M059J (cell line): ENCODE measurements around the gene FAM50A. TPM values are rescaled to one million over a fixed set of nuclear protein-coding genes. Genes with fewer than 3 reads are reported as not detected.
A peak's percentile ranks its signal among the peaks of the same experiment; 100 is the strongest.
"Not testable (repeated sequence)": the region's sequence is repeated elsewhere in the genome, so short reads cannot be mapped to it uniquely, and the experiment has no call there.

ENCODE experiments used
- DNase-seq: peaks from one replicate; pipeline ENCODE4 v3.0.0-alpha.2; 2012; ENCODE audit warnings: low read depth
- total RNA-seq: library from RNA; depleted of rRNA; stranded (reverse); fragments of >200 nt; shearing (Covaris generic); gene quantifications from 2 replicates; pipeline ENCODE4 v1.2.3, GENCODE V29; 2014; rRNA removed

FAM50A gene, protein sequence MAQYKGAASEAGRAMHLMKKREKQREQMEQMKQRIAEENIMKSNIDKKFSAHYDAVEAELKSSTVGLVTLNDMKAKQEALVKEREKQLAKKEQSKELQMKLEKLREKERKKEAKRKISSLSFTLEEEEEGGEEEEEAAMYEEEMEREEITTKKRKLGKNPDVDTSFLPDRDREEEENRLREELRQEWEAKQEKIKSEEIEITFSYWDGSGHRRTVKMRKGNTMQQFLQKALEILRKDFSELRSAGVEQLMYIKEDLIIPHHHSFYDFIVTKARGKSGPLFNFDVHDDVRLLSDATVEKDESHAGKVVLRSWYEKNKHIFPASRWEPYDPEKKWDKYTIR
- 99.6 and 139 TPM in 2 replicates for total RNA-seq

DNA sequence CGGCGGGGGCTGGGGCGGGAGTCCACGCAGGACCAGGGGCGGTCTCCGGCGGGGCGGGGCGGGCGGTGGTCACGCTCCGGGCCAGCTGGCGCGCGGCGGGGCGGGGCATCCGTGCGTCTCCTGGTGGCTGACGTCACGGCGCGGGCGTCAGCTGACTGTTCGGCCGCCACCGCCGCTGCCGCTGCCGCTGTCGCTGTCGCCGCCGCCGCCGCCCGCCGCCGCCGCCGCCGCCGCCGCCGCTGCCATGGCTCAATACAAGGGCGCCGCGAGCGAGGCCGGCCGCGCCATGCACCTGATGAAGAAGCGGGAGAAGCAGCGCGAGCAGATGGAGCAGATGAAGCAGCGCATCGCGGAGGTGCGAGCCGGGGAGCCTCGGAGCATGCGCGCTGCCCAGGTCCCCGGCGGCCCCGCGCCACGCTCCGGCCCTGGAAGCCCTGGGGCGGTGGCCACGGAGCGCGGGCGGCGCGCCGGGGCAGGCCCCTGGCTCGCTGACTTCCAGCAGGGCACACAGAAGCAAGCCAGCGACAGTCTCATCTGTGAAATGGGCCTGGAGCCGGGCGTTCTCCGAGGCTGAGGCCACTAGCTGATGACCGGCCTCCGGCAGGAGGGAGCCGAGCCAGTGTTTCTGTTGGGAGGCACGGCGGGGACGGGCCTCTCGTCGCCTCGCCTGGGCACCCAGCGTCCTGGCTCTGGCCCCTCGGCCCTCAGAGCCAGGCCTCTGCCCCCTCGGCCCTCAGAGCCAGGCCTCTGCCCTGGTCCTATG lies at the start of gene FAM50A:
FAM50A (plus strand) TSS at position 150 of the 763 bp plus-strand sequence; CDS start at position 245, 95 bp downstream.
- peak; percentile 74 for DNase-seq

GRCh38 chrX:154396363-154396762 lies 47.6 kb upstream of the FAM50A start:
- not testable (repeated sequence) for DNase-seq

- peak; percentile 46 for DNase-seq
Observed at GRCh38 chrX:154396973-154397887, 46.7 kb upstream of the FAM50A start.

- DNase-seq: peak; percentile 98
Observed at GRCh38 chrX:154397888-154398667, 45.9 kb upstream of the FAM50A start, which contains the start of gene RPL10. Gene RPL10 (plus strand): TSS chrX:154398377. CDS start chrX:154398520, 143 bp downstream.

DNA sequence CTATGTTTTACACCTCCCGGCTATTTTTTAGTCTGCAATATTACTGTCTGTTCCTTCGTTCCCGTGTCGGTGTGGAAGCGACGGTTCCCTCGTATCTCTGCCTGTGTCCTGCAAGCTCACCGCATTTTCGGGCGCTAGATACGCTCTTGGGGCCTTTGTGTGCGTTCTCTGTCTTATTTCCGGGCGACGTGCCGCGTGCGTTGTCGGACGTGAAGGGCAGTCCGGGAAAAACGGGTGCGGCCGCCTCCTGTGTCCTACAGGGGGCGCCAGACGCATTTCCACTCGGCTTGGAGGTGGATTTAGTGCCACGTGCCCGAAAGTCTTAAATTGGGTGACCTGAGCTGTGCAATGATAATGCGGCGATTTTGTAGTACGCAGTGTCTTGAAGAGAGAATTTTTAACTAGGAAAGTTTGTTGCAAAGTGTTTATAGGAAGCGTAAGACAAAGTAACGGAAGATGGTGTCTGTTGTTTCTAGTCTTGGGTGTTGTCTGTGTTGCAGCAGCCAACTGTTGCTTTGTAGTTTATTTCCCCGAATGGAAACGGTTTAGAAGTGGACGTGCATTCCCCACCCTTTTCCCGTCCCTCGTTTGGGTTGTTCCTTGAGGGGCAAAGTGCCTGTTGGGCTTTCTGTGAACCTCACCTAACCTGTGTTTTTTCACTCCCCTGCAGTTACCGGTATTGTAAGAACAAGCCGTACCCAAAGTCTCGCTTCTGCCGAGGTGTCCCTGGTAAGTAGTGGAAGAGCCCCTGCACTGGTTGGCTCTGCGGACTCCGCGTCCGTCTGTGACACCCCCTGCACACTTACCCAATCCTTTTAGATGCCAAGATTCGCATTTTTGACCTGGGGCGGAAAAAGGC lies 45.0 kb upstream of the FAM50A start:
- DNase-seq: peak; percentile 85

DNA sequence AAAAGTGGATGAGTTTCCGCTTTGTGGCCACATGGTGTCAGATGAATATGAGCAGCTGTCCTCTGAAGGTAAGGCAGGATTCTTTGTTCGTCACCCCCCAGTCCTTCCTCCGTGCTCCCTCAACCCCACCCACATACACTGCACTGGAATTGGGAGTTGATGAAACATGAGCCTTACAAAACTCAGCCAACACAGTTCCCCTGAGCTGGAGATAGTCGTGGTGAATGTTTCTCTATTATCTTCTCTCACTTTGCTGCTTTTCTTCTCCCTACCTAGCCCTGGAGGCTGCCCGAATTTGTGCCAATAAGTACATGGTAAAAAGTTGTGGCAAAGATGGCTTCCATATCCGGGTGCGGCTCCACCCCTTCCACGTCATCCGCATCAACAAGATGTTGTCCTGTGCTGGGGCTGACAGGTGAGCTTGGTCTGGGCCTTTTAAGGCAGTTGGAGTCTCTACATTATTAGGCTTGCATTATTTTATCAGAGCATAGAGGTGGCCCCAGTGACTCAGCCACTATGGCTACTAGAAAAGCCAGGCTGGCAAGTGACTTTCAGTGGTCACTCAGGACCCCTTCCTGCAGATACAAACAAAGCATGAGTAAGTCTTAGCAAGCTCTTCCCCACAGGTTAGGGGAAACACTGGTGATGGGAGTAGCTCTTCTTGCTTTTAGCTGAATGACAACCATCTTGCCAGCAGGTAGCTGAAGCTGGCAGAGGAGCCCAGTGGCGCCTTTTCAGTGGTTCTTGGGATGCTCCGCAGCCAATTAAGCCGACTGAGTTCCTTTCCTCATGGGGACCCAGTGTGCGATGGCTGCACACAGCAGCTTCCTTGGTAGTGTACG lies 44.2 kb upstream of the FAM50A start:
- no peak for DNase-seq

- not testable (repeated sequence) for DNase-seq
Observed at GRCh38 chrX:154400369-154400817, 43.5 kb upstream of the FAM50A start.

DNA sequence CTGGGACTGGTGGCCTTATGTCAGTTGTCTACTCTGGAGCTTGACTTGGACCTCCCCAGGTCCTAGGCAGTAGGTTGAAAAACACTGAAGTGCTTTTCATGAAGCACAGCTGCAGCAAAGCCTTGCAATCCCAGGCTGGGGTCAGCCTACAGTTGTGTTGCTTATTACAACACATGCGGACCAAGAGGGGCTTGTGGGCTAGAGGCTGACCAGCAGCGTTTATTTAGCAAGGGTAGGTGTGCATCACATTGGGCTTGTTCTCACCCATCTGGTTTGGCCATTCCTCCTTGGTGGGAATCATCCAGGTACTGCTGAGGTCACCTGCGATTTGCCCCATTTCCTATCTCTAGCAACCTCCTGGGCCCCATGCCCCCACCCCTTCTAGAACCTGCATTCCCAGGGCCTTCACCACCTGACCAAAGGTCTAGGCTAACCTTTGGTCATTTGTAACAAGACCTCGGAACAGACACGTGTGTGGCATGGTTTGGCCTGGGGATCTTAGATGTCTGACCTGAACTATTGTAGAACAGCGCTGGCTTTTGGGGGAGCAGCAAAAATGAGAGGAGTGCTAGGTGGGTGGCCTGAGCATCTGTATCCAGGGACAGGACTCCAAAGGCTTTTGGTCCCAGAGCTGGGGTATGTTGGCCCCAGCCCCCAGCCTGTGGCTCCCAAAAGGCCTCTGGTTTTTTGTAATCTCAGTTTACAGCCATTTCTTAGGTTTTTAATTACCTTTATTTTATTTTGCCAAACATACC lies 42.7 kb upstream of the FAM50A start:
- peak; percentile 61 for DNase-seq

- DNase-seq: peak; percentile 45
Observed at GRCh38 chrX:154401918-154402621, 41.9 kb upstream of the FAM50A start.

DNA sequence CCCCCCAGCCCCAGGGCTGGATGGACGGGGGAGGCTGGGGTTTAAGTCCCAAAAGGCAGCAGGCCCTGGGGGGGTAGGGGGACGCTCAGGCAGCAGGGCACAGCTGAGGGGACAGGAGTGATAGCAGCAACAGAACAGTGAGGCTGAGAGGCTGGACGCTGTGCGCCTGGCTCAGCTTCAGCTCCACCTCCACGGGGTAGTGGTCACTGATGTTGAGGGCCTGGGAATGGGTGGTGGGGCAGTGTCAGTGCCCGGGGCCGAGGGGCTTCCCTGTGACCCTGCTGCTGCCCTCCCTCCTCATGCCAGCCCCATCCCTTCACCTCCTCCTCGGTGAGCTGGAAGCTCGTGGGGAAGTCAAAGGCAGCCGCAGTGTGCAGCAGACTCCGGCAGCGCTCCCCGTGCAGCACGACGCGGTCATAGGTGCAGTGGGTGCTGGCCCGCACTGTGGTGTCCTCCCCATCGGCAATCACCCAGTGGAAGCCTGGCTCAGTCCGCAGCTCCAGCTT lies 41.3 kb upstream of the FAM50A start:
- DNase-seq: no peak

DNA sequence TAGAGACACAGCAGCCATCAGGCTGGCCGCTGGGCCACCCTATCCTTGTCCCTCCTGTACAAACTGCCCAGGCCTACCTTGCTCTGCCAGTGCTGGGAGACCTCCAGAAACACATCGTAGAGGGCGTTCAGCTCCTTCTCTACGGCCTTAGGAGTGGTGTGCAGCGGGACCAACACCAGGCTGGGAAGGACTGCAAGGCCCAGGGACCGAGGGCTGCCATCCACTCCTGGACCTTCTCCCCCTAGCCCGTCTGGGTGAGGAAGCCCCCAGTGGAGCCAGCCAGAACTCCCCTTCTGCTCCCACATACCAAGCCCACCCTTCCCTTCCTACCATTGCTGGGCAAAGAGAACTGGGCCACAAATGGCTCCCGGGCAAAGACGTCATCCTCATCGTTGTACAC lies 40.7 kb upstream of the FAM50A start:
- DNase-seq: no peak

DNA sequence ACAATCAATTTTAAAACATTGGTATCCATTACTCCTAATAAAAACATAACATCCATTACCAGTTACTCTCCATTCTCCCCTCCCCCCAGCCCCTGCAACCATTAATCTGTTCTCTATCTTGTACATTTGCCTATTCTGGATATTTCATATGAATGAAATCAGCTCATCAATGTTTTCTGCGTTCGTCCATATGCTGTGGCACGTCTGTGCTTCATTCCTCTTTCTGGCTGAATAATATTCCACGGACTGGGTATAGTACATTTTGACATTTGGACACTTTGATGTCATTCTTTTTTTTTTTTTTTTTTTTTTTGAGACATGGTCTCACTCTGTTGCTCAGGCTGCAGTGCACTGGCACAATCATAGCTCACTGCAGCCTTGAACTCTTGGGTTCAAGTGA lies 40.1 kb upstream of the FAM50A start:
- DNase-seq: no peak

DNA sequence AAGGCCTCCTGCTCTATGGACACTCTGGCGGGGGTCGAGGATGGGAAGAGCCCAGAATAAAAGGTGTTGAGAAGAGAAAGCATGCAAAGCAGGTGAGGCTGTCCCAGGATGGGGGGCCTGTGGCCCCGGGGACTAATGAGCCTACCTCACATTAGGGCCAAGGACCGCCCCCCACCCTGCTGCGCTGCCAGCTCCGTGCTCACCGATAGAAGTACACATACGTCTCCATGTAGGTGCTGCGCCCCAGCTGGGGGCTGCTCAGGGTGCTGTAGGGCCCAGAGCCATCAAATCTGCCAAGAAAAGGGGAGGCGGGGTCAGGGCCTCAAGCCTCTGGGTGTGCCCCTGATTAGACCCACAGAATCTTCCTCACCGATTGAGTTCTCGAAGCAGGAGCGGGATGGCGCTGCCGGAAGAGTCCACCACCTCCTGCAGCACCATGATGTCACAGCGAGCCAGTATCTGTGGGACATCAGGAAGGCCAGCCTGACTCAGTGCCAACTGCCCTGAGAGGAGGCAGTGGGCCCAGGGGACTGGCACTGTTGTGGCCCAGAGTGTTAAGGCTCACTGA lies 39.2 kb upstream of the FAM50A start:
- DNase-seq: no peak

- no peak for DNase-seq
Observed at GRCh38 chrX:154408659-154409221, 35.2 kb upstream of the FAM50A start.

- DNase-seq: peak; percentile 95
Observed at GRCh38 chrX:154409222-154409871, 34.6 kb upstream of the FAM50A start, which contains the start of gene DNASE1L1. Gene DNASE1L1 (minus strand): TSS chrX:154409254. CDS start chrX:154405568, 3,686 bp downstream.

DNA sequence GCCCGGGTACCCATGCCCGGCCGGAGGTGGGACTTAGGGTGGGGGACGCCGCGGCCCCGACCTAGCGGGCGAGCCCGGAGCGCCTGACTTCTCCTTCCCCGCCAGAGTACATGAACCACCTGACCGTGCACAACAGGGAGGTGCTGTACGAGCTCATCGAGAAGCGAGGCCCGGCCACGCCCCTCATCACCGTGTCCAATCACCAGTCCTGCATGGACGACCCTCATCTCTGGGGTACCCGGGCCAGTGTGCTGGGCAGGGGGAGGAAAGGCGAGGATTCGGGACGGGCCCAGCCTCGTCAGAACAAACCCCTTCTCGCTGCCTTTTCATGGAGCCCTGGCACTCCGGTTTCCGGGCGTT lies 32.0 kb upstream of the FAM50A start:
- DNase-seq: peak; percentile 50
